ENCODE data around the gene GULP1.

Gene GULP1

GRCh38 chr2:188471166-188471565 lies 179.5 kb downstream of the GULP1 start:
- Mint-ChIP-seq H3K4me3 (no peak overlapping the region), H3K9me3 (peaks cover 26% of the 10 kb centered on the region), H3K27me3 (ENCODE audit: low read depth, poor library complexity) (no peaks in the 10 kb centered on the region), H3K27ac (no peak overlapping the region), H3K36me3 (ENCODE audit: low read depth) (peaks cover 22% of the 10 kb centered on the region), H3K4me1 (peaks cover 5% of the 10 kb centered on the region)
- no peak for TF ChIP-seq CTCF (IDR thresholded peaks at IDR 0.05)
- DNase-seq = no peak

GRCh38 chr2:188473306-188473705 lies 181.6 kb downstream of the GULP1 start:
- no peak for TF ChIP-seq CTCF (IDR thresholded peaks at IDR 0.05)
- H3K9me3 Mint-ChIP-seq = peaks cover 26% of the 10 kb centered on the region
- DNase-seq = no peak
- H3K4me3 Mint-ChIP-seq = no peak overlapping the region
- H3K4me1 Mint-ChIP-seq = no peaks in the 10 kb centered on the region
- H3K27ac Mint-ChIP-seq = no peak overlapping the region
- no peaks in the 10 kb centered on the region for H3K27me3 Mint-ChIP-seq (ENCODE audit: low read depth, poor library complexity)
- H3K36me3 Mint-ChIP-seq (ENCODE audit: low read depth) = peaks cover 22% of the 10 kb centered on the region

- H3K4me1 Mint-ChIP-seq = no peaks in the 10 kb centered on the region
- TF ChIP-seq CTCF (IDR thresholded peaks at IDR 0.05) = no peak
- no peaks in the 10 kb centered on the region for H3K27me3 Mint-ChIP-seq (ENCODE audit: low read depth, poor library complexity)
- DNase-seq = no peak
- peak overlapping the region; percentile 53 for H3K27ac Mint-ChIP-seq
- no peak overlapping the region for H3K4me3 Mint-ChIP-seq
- H3K36me3 Mint-ChIP-seq (ENCODE audit: low read depth) = peaks cover 22% of the 10 kb centered on the region
- peaks cover 24% of the 10 kb centered on the region for H3K9me3 Mint-ChIP-seq
Measured at GRCh38 chr2:188474316-188474715, 182.6 kb downstream of the GULP1 start.

- peaks cover 11% of the 10 kb centered on the region for H3K36me3 Mint-ChIP-seq (ENCODE audit: low read depth)
- no peak for TF ChIP-seq CTCF (IDR thresholded peaks at IDR 0.05)
- H3K27ac Mint-ChIP-seq = no peak overlapping the region
- H3K4me3 Mint-ChIP-seq = no peak overlapping the region
- H3K9me3 Mint-ChIP-seq = peaks cover 8% of the 10 kb centered on the region
- DNase-seq = no peak
- no peaks in the 10 kb centered on the region for H3K4me1 Mint-ChIP-seq
- H3K27me3 Mint-ChIP-seq (ENCODE audit: low read depth, poor library complexity) = no peaks in the 10 kb centered on the region
Measured at GRCh38 chr2:188475945-188476344, 184.3 kb downstream of the GULP1 start.

GRCh38 chr2:188477564-188478103 lies 186.0 kb downstream of the GULP1 start:
- DNase-seq = no peak
- no peak for TF ChIP-seq CTCF (IDR thresholded peaks at IDR 0.05)
- Mint-ChIP-seq H3K4me3 (no peak overlapping the region), H3K4me1 (no peaks in the 10 kb centered on the region), H3K27ac (no peak overlapping the region), H3K27me3 (ENCODE audit: low read depth, poor library complexity) (no peaks in the 10 kb centered on the region), H3K36me3 (ENCODE audit: low read depth) (no peaks in the 10 kb centered on the region), H3K9me3 (no peaks in the 10 kb centered on the region)

- H3K4me1 Mint-ChIP-seq = no peaks in the 10 kb centered on the region
- H3K9me3 Mint-ChIP-seq = no peaks in the 10 kb centered on the region
- no peak for DNase-seq
- H3K27ac Mint-ChIP-seq = no peak overlapping the region
- H3K27me3 Mint-ChIP-seq (ENCODE audit: low read depth, poor library complexity) = no peaks in the 10 kb centered on the region
- H3K4me3 Mint-ChIP-seq = no peak overlapping the region
- no peak for TF ChIP-seq CTCF (IDR thresholded peaks at IDR 0.05)
- H3K36me3 Mint-ChIP-seq (ENCODE audit: low read depth) = no peaks in the 10 kb centered on the region
Measured at GRCh38 chr2:188478724-188479123, 187.1 kb downstream of the GULP1 start.
